ENCODE data around the gene TLR3.
"Not testable (repeated sequence)": the region's sequence is repeated elsewhere in the genome, so short reads cannot be mapped to it uniquely, and the experiment has no call there.

Gene TLR3

GRCh38 chr4:186068581-186069348, at the start of gene TLR3:
TSS of gene TLR3 (plus strand) at chr4:186069156. CDS start at chr4:186076620, 7,464 bp downstream.
- no peak for DNase-seq

GRCh38 chr4:186019269-186019668, 49.7 kb upstream of the TLR3 start:
- no peak for DNase-seq

GRCh38 chr4:186020106-186020792, 48.7 kb upstream of the TLR3 start:
- no peak for DNase-seq

- DNase-seq, result no peak
Measured at GRCh38 chr4:186020793-186021407, 48.1 kb upstream of the TLR3 start.

GRCh38 chr4:186021461-186022167, 47.3 kb upstream of the TLR3 start:
- DNase-seq, result no peak

GRCh38 chr4:186023975-186024374, 45.0 kb upstream of the TLR3 start:
- DNase-seq, result no peak

GRCh38 chr4:186024637-186025407, 44.1 kb upstream of the TLR3 start:
- DNase-seq, result no peak

- no peak for DNase-seq
Measured at GRCh38 chr4:186025408-186025690, 43.6 kb upstream of the TLR3 start.

- no peak for DNase-seq
Measured at GRCh38 chr4:186027405-186027804, 41.6 kb upstream of the TLR3 start.

GRCh38 chr4:186029571-186030398, 39.2 kb upstream of the TLR3 start:
- no peak for DNase-seq

GRCh38 chr4:186030399-186030775, 38.6 kb upstream of the TLR3 start:
- DNase-seq, result no peak

GRCh38 chr4:186030795-186031194, 38.2 kb upstream of the TLR3 start:
- DNase-seq, result no peak

- no peak for DNase-seq
Measured at GRCh38 chr4:186032259-186032658, 36.7 kb upstream of the TLR3 start.

- DNase-seq, result no peak
Measured at GRCh38 chr4:186033027-186033426, 35.9 kb upstream of the TLR3 start.

GRCh38 chr4:186034613-186035012, 34.3 kb upstream of the TLR3 start:
- DNase-seq, result not testable (repeated sequence)

- no peak for DNase-seq
Measured at GRCh38 chr4:186036976-186037581, 31.9 kb upstream of the TLR3 start.

- DNase-seq, result no peak
Measured at GRCh38 chr4:186037692-186038658, 31.0 kb upstream of the TLR3 start.

GRCh38 chr4:186039697-186040096, 29.3 kb upstream of the TLR3 start:
- DNase-seq, result no peak

- DNase-seq, result no peak
Measured at GRCh38 chr4:186040316-186040715, 28.6 kb upstream of the TLR3 start.

- not testable (repeated sequence) for DNase-seq
Measured at GRCh38 chr4:186047501-186047900, 21.5 kb upstream of the TLR3 start.

All from activated naive CD4-positive, alpha-beta T cell treated with Interleukin-2 at 50 U/mL for 16 hours (primary cell).